Activated CD8-positive, alpha-beta memory T cell treated with anti-CD3 and anti-CD28 coated beads for 4 hours (primary cell): ENCODE results near the gene TUBB8.
"Not testable (repeated sequence)": the region's sequence is repeated elsewhere in the genome, so short reads cannot be mapped to it uniquely, and the experiment has no call there.

Source experiments
- DNase-seq, 2 donors: peaks; one replicate each; pipeline ENCODE4 v3.0.0-alpha.2; 2020; ENCODE audit warnings: low read depth in 2 of 2

Gene TUBB8

DNA sequence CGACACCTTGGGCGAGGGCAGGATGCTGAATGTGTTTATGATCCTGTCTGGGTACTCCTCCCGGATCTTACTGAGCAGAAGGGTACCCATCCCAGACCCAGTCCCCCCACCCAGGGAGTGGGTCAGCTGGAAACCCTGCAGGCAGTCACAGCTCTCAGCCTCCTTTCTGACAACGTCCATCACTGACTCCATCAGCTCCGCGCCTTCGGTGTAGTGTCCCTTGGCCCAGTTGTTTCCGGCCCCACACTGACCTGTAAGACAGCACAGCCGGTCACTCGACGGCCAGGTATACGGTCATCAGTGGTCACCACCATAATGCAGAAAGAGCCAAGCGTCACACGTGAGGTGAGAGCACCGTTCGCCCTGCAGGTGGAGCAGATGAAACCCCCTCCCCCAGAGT lies 1.2 kb downstream of the TUBB8 start:
- DNase-seq = not testable (repeated sequence)

- not testable (repeated sequence) for DNase-seq
Measured at GRCh38 chr10:13315-13635, 35.8 kb downstream of the TUBB8 start.

DNA sequence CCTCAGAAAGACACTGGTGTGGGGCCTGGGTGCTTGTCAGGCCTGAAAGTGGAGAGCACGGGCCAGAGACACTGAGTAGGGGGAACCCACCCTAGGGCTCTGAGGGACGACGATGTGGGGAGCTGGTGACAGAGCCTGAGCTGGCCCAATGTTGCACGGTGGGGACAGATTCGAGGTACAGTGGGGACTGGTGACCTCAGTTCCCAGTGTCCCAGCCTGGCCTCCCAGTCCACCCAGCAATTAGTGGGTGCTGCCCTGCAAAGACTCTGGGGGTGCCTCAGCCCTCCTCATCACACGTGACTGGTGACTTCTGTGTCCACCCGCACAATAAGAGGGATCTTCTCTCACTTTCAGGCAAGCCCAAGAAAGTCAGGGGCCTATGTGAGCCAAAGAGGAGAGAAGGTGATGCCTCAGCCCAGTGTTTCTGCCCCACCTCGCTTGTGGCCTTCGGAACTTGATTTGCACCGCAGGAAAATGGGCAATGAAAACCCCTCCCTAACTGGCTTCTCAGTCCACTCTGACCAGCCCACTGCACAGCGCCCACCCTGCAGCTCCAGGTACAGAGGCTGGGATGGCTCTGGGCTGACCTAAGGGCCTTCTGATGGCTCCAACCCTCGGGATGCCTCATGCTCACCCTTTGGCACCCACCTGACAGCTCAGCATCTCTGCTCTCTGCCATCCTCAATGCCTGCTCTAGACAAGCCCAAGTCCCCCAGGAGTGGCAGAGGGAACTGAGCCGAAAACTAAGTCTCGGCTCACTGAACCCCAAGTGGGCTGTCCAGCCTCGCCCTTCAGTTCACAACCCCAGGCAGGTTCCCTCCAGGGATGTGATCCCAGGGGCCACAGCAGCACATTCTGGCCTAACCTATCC lies 36.4 kb downstream of the TUBB8 start:
- not testable (repeated sequence) for DNase-seq

DNA sequence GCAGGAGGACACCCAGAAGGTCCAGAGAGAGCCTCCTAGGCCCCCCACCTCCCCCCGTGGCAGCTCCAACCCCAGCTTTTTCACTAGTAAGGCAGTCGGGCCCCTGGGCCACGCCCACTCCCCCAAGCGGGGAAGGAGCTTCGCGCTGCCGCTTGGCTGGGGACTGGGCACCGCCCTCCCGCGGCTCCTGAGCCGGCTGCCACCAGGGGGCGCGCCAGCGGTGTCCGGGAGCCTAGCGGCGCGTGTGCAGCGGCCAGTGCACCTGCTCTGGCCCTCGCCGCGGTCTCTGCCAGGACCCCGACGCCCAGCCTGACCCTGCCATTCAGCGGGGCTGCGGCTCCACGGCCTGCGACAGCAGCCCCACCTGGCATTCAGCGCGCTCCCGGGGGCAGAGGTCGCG lies 37.8 kb downstream of the TUBB8 start:
- not testable (repeated sequence) for DNase-seq

- not testable (repeated sequence) for DNase-seq
Measured at GRCh38 chr10:10261-10971, 38.7 kb downstream of the TUBB8 start.
